Thyroid gland (tissue), 4 donors: ENCODE measurements around the gene DLGAP1. TPM values are rescaled to one million over a fixed set of nuclear protein-coding genes. Genes with fewer than 3 reads are reported as not detected.
"Not testable (repeated sequence)": the region's sequence is repeated elsewhere in the genome, so short reads cannot be mapped to it uniquely, and the experiment has no call there.

Experiments used
- DNase-seq, 2 donors: peaks; one replicate each; pipeline ENCODE4 v3.0.0-alpha.2; 2019
- H3K27ac ChIP-seq, 3 donors: fragments of 200-600 bp; sonication (generic); 1 replicate in 2 of 3; 2 replicates in 1 of 3; pipeline ENCODE4 v1.5.1; 2016 to 2019; ENCODE audit warnings: mild to moderate bottlenecking in 1 of 3, moderate library complexity in 1 of 3
- H3K27me3 ChIP-seq: fragments of 200-600 bp; sonication (generic); one replicate; pipeline ENCODE4 v1.5.1; 2019
- H3K36me3 ChIP-seq, 2 donors: fragments of 200-600 bp; sonication (generic); one replicate each; pipeline ENCODE4 v1.5.1; 2016 to 2019
- H3K4me1 ChIP-seq, 2 donors: fragments of 200-600 bp; sonication (generic); one replicate each; pipeline ENCODE4 v1.5.1; 2017 to 2019
- H3K4me3 ChIP-seq, 3 donors: fragments of 200-600 bp; sonication (generic); replicated peaks in 1 of 3; 1 replicate in 2 of 3; 2 replicates in 1 of 3; pipeline ENCODE4 v1.5.1; 2016; ENCODE audit warnings: mild to moderate bottlenecking in 1 of 3
- H3K9me3 ChIP-seq: fragments of 200-600 bp; sonication (generic); one replicate; pipeline ENCODE4 v1.5.1; 2017
- POLR2A ChIP-seq, 2 donors: fragments of 450-650 bp; IDR thresholded peaks; one replicate each; pipeline ENCODE4 v1.6.1; 2017; ENCODE audit warnings: antibody characterized with exemption in 2 of 2, mild to moderate bottlenecking in 2 of 2, moderate library complexity in 1 of 2
- WGBS, 2 donors: methylation state at CpG; one replicate each; pipeline ENCODE4 v1.1.5; 2017; 5-methylcytosine and 5-hydroxymethylcytosine counted together
- intact Hi-C: fragments of 100-400 bp; cut with DNase I; formaldehyde crosslinking; loops from one replicate; pipeline ENCODE4 v1.15.1; 2023
- total RNA-seq, 4 donors: library from RNA; depleted of rRNA; stranded (reverse); fragments of >200 nt; gene quantifications; one replicate each; pipeline ENCODE4 v1.2.3, GENCODE V29; 2016
- TF ChIP-seq, protein P1 (sequence below), 6 experiments: fragments of 200-600 bp in 3 of 6; fragments of 450-650 bp in 3 of 6; sonication (generic) in 3 of 6; IDR thresholded peaks; one replicate each; pipeline ENCODE4 v1.5.1; 2016 to 2019; ENCODE audit warnings: antibody characterized with exemption in 6 of 6, mild to moderate bottlenecking in 2 of 6, inconsistent platforms in 1 of 6, moderate library complexity in 1 of 6

Gene DLGAP1
- total RNA-seq, 4 donors from 2014 or later = 0.25 to 2.7 (median 0.77) TPM

DNA sequence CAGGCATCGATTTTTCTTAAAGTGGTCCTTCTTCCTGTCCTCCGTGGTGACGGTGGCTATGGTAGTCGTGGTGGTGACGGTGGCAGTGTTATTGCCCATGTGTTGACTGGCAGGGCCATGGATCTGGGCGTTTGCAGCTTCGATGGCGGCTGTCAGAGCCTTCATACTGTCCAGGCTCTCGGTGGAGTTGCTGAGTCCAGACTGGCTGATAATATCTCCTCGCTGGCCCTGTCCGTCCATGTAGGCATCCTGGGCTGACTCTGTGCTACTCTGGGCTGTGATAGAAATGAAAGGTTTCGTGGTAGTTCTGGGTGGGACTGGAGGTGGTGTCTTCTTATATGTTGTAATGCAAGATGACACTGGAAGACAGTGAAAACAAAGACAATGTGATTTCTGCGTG lies 873.2 kb downstream of the DLGAP1 start:
- intact Hi-C loops = loop anchor here (10.0 kb wide), 1 partner anchor 297 kb away; no protein-coding TSS in a partner anchor
- DNase-seq = no peak
- Histone ChIP-seq H3K27ac (no peak overlapping the region), H3K27me3 (no peaks in the 10 kb centered on the region), H3K4me1 (peaks cover 0 to 7% of the 10 kb centered on the region in 2 donors), H3K9me3 (no peaks in the 10 kb centered on the region), H3K36me3 (no peaks in the 10 kb centered on the region), H3K4me3 (no peak overlapping the region)
- 89 to 92% methylated on average over 13 of the region's 13 CpGs for WGBS, 2 donors
- TF ChIP-seq, protein P1, sequence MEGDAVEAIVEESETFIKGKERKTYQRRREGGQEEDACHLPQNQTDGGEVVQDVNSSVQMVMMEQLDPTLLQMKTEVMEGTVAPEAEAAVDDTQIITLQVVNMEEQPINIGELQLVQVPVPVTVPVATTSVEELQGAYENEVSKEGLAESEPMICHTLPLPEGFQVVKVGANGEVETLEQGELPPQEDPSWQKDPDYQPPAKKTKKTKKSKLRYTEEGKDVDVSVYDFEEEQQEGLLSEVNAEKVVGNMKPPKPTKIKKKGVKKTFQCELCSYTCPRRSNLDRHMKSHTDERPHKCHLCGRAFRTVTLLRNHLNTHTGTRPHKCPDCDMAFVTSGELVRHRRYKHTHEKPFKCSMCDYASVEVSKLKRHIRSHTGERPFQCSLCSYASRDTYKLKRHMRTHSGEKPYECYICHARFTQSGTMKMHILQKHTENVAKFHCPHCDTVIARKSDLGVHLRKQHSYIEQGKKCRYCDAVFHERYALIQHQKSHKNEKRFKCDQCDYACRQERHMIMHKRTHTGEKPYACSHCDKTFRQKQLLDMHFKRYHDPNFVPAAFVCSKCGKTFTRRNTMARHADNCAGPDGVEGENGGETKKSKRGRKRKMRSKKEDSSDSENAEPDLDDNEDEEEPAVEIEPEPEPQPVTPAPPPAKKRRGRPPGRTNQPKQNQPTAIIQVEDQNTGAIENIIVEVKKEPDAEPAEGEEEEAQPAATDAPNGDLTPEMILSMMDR (IDR thresholded peaks at IDR 0.05) = no peak
- no peak for TF ChIP-seq POLR2A (IDR thresholded peaks at IDR 0.05)

DNA sequence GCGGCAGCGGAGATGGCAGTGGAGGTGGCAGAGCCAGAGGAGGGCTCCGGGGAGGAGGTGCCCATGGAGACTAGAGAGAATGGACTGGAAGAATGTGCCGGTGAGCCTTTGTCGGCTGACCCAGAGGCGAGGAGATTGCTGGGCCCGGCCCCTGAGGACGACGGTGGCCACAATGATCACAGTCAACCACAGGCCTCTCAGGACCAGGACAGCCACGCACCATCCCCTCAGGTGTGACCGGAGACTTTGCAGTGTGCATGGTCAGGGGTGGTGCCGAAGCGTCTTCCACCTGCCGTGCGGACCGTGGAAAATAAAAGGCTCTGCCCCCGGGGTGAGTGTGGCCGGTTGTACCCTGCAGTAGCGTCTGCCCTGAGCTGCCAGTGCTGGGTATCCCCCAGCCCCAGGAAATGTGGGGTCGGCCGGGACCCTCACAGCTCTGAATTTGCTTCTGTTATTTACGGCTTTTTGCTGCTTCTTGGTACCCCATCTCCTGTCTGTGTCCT lies 874.5 kb downstream of the DLGAP1 start:
- H3K27me3 ChIP-seq, H3K9me3 ChIP-seq, DNase-seq, H3K4me3 ChIP-seq, H3K4me1 ChIP-seq, H3K27ac ChIP-seq, H3K36me3 ChIP-seq: not testable (repeated sequence)
- intact Hi-C loops = loop anchor here (10.0 kb wide), 1 partner anchor 296 kb away; no protein-coding TSS in a partner anchor
- 93% methylated on average over 15 to 21 of the region's 22 CpGs for WGBS, 2 donors

DNA sequence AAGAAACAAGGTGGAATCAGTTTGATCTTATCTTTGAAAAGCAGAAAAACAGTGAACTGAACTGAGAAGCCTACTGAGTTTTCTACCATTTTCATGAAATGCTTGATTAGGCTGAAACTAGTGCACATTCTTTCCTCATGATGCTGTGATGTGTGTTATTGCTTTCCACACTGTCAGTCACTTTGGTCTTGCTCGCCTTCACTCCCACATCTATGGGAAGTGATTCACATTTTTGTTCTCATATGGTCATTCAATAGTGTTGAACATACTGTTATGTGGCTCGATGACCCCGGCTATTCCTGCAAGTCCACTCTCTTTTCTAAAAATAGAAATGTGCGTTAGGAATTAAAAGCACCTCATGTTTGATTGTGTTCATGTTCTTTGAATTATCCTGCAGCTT lies 875.4 kb downstream of the DLGAP1 start:
- TF ChIP-seq POLR2A (IDR thresholded peaks at IDR 0.05) = no peak
- TF ChIP-seq, protein P1 (IDR thresholded peaks at IDR 0.05) = no peak
- H3K36me3 ChIP-seq = no peaks in the 10 kb centered on the region
- no peaks in the 10 kb centered on the region for H3K9me3 ChIP-seq
- H3K27ac ChIP-seq = no peak overlapping the region
- DNase-seq = no peak
- no peaks in the 10 kb centered on the region for H3K4me1 ChIP-seq
- 74 to 78% methylated on average over 4 of the region's 4 CpGs for WGBS, 2 donors
- intact Hi-C loops = loop anchor here (10.0 kb wide), 2 partner anchors 105 to 295 kb away; no protein-coding TSS in a partner anchor
- no peaks in the 10 kb centered on the region for H3K27me3 ChIP-seq
- H3K4me3 ChIP-seq = no peak overlapping the region

DNA sequence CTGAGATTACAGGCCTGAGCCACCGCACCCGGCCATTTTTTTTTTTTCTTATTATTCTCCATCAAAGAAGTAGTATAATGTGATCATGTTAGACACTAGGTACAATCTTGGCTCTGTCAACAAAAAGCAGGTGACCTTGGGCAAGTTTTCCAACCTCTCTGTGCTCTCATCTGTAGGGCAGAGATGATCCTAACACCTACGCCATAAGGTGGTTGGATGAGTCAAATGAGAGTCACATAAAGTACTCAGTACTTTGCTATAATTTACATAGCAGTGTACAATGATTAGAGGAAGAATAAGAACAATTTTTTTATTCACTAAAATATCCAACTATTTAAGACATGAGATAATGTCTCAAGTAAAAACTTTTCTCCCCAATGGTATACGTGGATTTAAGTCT lies 876.5 kb downstream of the DLGAP1 start:
- Histone ChIP-seq H3K4me3 (no peak overlapping the region), H3K27ac (no peak overlapping the region), H3K4me1 (no peaks in the 10 kb centered on the region), H3K36me3 (no peaks in the 10 kb centered on the region), H3K27me3 (no peaks in the 10 kb centered on the region), H3K9me3 (no peaks in the 10 kb centered on the region)
- TF ChIP-seq POLR2A (IDR thresholded peaks at IDR 0.05) = no peak
- TF ChIP-seq, protein P1 (IDR thresholded peaks at IDR 0.05) = no peak
- intact Hi-C loops = loop anchor here (10.0 kb wide), 1 partner anchor 104 kb away; no protein-coding TSS in a partner anchor
- no peak for DNase-seq
- 79 to 85% methylated on average over 4 of the region's 4 CpGs for WGBS, 2 donors

DNA sequence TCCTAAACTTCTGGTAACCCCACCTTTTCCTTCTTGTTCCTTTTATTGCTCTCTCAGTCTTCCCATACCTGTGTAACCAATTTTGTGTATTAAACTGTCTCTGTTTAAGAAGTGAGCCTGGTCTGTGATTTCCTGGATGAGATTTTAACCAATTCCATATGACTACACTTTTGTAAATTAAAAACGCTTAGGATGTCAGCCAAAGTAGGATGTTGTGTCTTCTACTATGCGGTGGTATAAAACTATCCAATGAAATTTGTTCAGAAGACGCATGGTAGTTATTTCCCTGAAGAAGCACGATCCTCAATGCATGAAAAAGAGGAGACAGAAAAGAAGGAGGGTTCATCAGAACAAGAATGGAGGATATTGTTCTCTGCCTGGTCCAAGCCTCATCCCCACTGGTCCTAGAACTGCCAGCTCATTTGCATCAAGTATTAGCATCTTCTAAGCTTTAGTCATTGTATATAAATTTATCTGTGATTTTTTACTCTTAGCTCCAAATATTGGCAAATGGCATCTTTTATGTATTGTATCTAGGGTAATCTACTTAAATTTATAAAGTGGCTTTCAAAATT lies 877.7 kb downstream of the DLGAP1 start:
- intact Hi-C loops = loop anchor here (10.0 kb wide), 1 partner anchor 103 kb away; no protein-coding TSS in a partner anchor
- no peak overlapping the region for H3K4me3 ChIP-seq

More for the DNA sequence above, 877.7 kb downstream of the DLGAP1 start:
- H3K4me1 ChIP-seq = no peaks in the 10 kb centered on the region
- 89 to 92% methylated on average over 4 of the region's 4 CpGs for WGBS, 2 donors
- no peaks in the 10 kb centered on the region for H3K36me3 ChIP-seq
- H3K9me3 ChIP-seq = no peaks in the 10 kb centered on the region
- TF ChIP-seq, protein P1 (IDR thresholded peaks at IDR 0.05) = no peak
- no peak for TF ChIP-seq POLR2A (IDR thresholded peaks at IDR 0.05)
- no peak overlapping the region for H3K27ac ChIP-seq
- H3K27me3 ChIP-seq = no peaks in the 10 kb centered on the region
- DNase-seq = no peak
